Measurements from ENCODE around the gene ORAI3. TPM values are rescaled to one million over a fixed set of nuclear protein-coding genes. Genes with fewer than 3 reads are reported as not detected.

ORAI3 gene
- total and polyA plus RNA-seq, 2 of the 13 experiments (the other 11 are each of a cell fraction or from before 2014, with no cell fraction given): 11.4 to 32.0 TPM

- TF ChIP-seq SALL2 (CRISPR knock-in tag; IDR thresholded peaks at IDR 0.05) (peak; percentile 82), ZNF639 (CRISPR knock-in tag; conservative IDR thresholded peaks at IDR 0.05) (no peak; the same call in 1 of the 2 replicates), ZNF292 (CRISPR knock-in tag; IDR thresholded peaks at IDR 0.05; ENCODE audit: borderline replicate concordance, low read depth) (no peak; the same call in 1 of the 2 replicates), ZFP1 (CRISPR knock-in tag; IDR thresholded peaks at IDR 0.05) (no peak; the same call in 1 of the 2 replicates), ZBTB46 (CRISPR knock-in tag; IDR thresholded peaks at IDR 0.05; ENCODE audit: borderline replicate concordance) (no peak), ZNF672 (CRISPR knock-in tag; IDR thresholded peaks at IDR 0.05) (no peak), HMGXB4 (CRISPR knock-in tag; IDR thresholded peaks at IDR 0.05; ENCODE audit: borderline replicate concordance in 1 of 2, low read depth in 1 of 2) (peak in 1 of 2 experiments; percentile 81; a peak in 3 of 4 replicates), HINFP (CRISPR knock-in tag; IDR thresholded peaks at IDR 0.05; ENCODE audit: low read depth) (peak; percentile 72), HMG20A (CRISPR knock-in tag; IDR thresholded peaks at IDR 0.05; ENCODE audit: borderline replicate concordance) (no peak), ZBTB49 (CRISPR knock-in tag; IDR thresholded peaks at IDR 0.05; ENCODE audit: borderline replicate concordance) (no peak; the same call in 1 of the 2 replicates), ZNF441 (CRISPR knock-in tag; IDR thresholded peaks at IDR 0.05; ENCODE audit: borderline replicate concordance) (no peak), ZBTB42 (CRISPR knock-in tag; IDR thresholded peaks at IDR 0.05) (no peak), ATF6 (CRISPR knock-in tag; conservative IDR thresholded peaks at IDR 0.05) (0 out of 2 replicates have a peak, but pooled peaks have one; percentile 31), ZNF704 (CRISPR knock-in tag; IDR thresholded peaks at IDR 0.05; ENCODE audit: borderline replicate concordance) (peak; percentile 74; the same call in 1 of the 2 replicates)
These were observed 26.4 kb upstream of the ORAI3 start (continued) for GRCh38 chr16:30922420-30922959.
